Measurements from ENCODE around the gene MDM2.

GRCh38 chr12:68784015-68784414 lies 24.0 kb upstream of the MDM2 start:
- TF ChIP-seq CTCF (IDR thresholded peaks at IDR 0.05) (no peak), POLR2A (IDR thresholded peaks at IDR 0.05) (no peak)
